HCT116 (cell line): Measurements from ENCODE around the gene KDM2B. TPM values are rescaled to one million over a fixed set of nuclear protein-coding genes. Genes with fewer than 3 reads are reported as not detected.

ENCODE experiments used
- ATAC-seq: fragments of 200-7000 bp; cut with Tn5 transposase; 2 replicates; pipeline ENCODE4 v1.9.1; 2020; ENCODE audit warnings: mild to moderate bottlenecking, moderate library complexity
- BruUV-seq: library from RNA; stranded (reverse); fragments of 400-500 nt; replicated peaks from 2 replicates; lab custom pipeline; 2021; lab: Mats Ljungman, UMichigan
- CTCF ChIA-PET: fragments of 300-600 bp; sonication (Branson Sonifier 250); formaldehyde crosslinking; loops from one replicate; lab custom pipeline; 2021; ENCODE audit warnings: antibody characterized with exemption; lab: Charles Lee
- POLR2A ChIA-PET: fragments of 300-600, 350-600 bp; sonication (Branson Sonifier 250); formaldehyde crosslinking; loops from one replicate; lab custom pipeline; 2021; ENCODE audit warnings: antibody characterized with exemption; lab: Charles Lee
- RAD21 ChIA-PET, 2 experiments: fragments of 300-600 bp; sonication (Branson Sonifier 250); formaldehyde crosslinking; loops; one replicate each; lab custom pipeline; 2023; ENCODE audit warnings: low total read pairs in 2 of 2; ENCODE audit not compliant: uncharacterized antibody in 2 of 2, unreplicated experiment in 2 of 2, low non-redundant PET in 1 of 2; lab: Charles Lee
- DNase-seq: peaks from one replicate; pipeline ENCODE4 v3.0.0-alpha.2; 2010; ENCODE audit warnings: low read depth, low spot score
- H2AFZ ChIP-seq: fragments of 200-600 bp; shearing (Covaris generic), sonication (generic); 2 replicates; pipeline ENCODE4 v1.6.1; 2017; ENCODE audit warnings: low read depth, mixed run types, mixed read lengths, antibody characterized with exemption, low read length; ENCODE audit not compliant: poor library complexity, severe bottlenecking
- H3K27ac ChIP-seq: 2 replicates; pipeline ENCODE4 v1.5.1; 2012; ENCODE audit warnings: low read depth, low read length
- H3K27me3 ChIP-seq: fragments of 200-600 bp; sonication (generic); 2 replicates; pipeline ENCODE4 v1.6.1; 2016; ENCODE audit warnings: mixed run types, low read length, mixed read lengths; ENCODE audit not compliant: insufficient read depth
- H3K36me3 ChIP-seq, 2 experiments: fragments of 200-500 bp in 1 of 2; fragments of 200-600 bp in 1 of 2; sonication (Bioruptor generic) in 1 of 2; sonication (generic) in 1 of 2; 2 replicates each; pipeline versions ENCODE4 v1.5.1 to v1.6.1; 2014 to 2016; ENCODE audit warnings: low read length in 2 of 2, inconsistent platforms in 1 of 2, mixed read lengths in 1 of 2, mixed run types in 1 of 2; ENCODE audit not compliant: insufficient read depth in 2 of 2, control insufficient read depth in 1 of 2
- H3K4me1 ChIP-seq, 2 experiments: fragments of 200-600 bp in 1 of 2; sonication (generic) in 1 of 2; 2 replicates each; pipeline versions ENCODE4 v1.5.1 to v1.6.1; 2012 to 2017; ENCODE audit warnings: low read length in 2 of 2, inconsistent platforms in 1 of 2, mild to moderate bottlenecking in 1 of 2, mixed read lengths in 1 of 2, mixed run types in 1 of 2, moderate library complexity in 1 of 2; ENCODE audit not compliant: insufficient read depth in 2 of 2, control insufficient read depth in 1 of 2
- H3K4me2 ChIP-seq: fragments of 200-600 bp; sonication (generic); 2 replicates; pipeline ENCODE4 v1.6.1; 2017; ENCODE audit warnings: mixed run types, low read length, mixed read lengths
- H3K4me3 ChIP-seq, 2 experiments: fragments of 200-600 bp in 1 of 2; sonication (generic) in 1 of 2; replicated peaks in 1 of 2; 2 replicates each; pipeline ENCODE4 v1.5.1; 2011 to 2016; ENCODE audit warnings: low read length in 2 of 2, control low read depth in 1 of 2, low read depth in 1 of 2, mild to moderate bottlenecking in 1 of 2, mixed read lengths in 1 of 2, mixed run types in 1 of 2
- H3K79me2 ChIP-seq: fragments of 200-600 bp; sonication (generic); 2 replicates; pipeline ENCODE4 v1.6.1; 2017; ENCODE audit warnings: mild to moderate bottlenecking, mixed run types, low read length, moderate library complexity, mixed read lengths; ENCODE audit not compliant: insufficient read depth
- H3K9ac ChIP-seq: fragments of 200-600 bp; sonication (generic); 2 replicates; pipeline ENCODE4 v1.6.1; 2016; ENCODE audit warnings: low read length, mixed read lengths
- H3K9me2 ChIP-seq: fragments of 200-600 bp; sonication (generic), shearing (Covaris generic); 2 replicates; pipeline ENCODE4 v1.6.1; 2017; ENCODE audit warnings: mixed run types, mild to moderate bottlenecking, moderate library complexity; ENCODE audit not compliant: insufficient read depth
- H3K9me3 ChIP-seq, 2 experiments: fragments of 200-500 bp in 1 of 2; fragments of 200-600 bp in 1 of 2; sonication (Bioruptor generic) in 1 of 2; sonication (generic) in 1 of 2; 2 replicates each; pipeline ENCODE4 v1.6.1; 2014 to 2017; ENCODE audit warnings: low read length in 2 of 2, mixed read lengths in 2 of 2, inconsistent platforms in 1 of 2, low read depth in 1 of 2, mild to moderate bottlenecking in 1 of 2, mixed run types in 1 of 2, moderate library complexity in 1 of 2; ENCODE audit not compliant: control insufficient read depth in 1 of 2, insufficient read depth in 1 of 2
- H4K20me1 ChIP-seq: fragments of 200-600 bp; sonication (generic), shearing (Covaris generic); 2 replicates; pipeline ENCODE4 v1.6.1; 2017; ENCODE audit warnings: mixed run types, mild to moderate bottlenecking, moderate library complexity; ENCODE audit not compliant: insufficient read depth
- ATF3 ChIP-seq: IDR thresholded peaks from 2 replicates; pipeline ENCODE4 v1.6.1; 2012
- CBX3 ChIP-seq: IDR thresholded peaks from 2 replicates; pipeline ENCODE4 v1.6.1; 2012; ENCODE audit warnings: low read depth
- CEBPB ChIP-seq: IDR thresholded peaks from 2 replicates; pipeline ENCODE4 v1.6.1; 2012; ENCODE audit warnings: low read depth
- EGR1 ChIP-seq: IDR thresholded peaks from 2 replicates; pipeline ENCODE4 v1.6.1; 2012; ENCODE audit warnings: low read depth
- ELF1 ChIP-seq: IDR thresholded peaks from 2 replicates; pipeline ENCODE4 v1.6.1; 2012; ENCODE audit warnings: low read depth, borderline replicate concordance
- EZH2 ChIP-seq: fragments of 200-600 bp; sonication (generic); IDR thresholded peaks from 2 replicates; pipeline ENCODE4 v1.6.1; 2017; ENCODE audit warnings: antibody characterized with exemption, mixed run types
- EZH2phosphoT487 ChIP-seq: fragments of 200-600 bp; IDR thresholded peaks from 2 replicates; pipeline ENCODE4 v1.6.1; 2018; ENCODE audit warnings: antibody characterized with exemption, borderline replicate concordance
- FOSL1 ChIP-seq: IDR thresholded peaks from 2 replicates; pipeline ENCODE4 v1.6.1; 2012; ENCODE audit warnings: low read depth
- JUND ChIP-seq: IDR thresholded peaks from 2 replicates; pipeline ENCODE4 v1.6.1; 2012
- RAD21 ChIP-seq: IDR thresholded peaks from 2 replicates; pipeline ENCODE4 v1.6.1; 2012; ENCODE audit warnings: low read depth, mild to moderate bottlenecking
- REST ChIP-seq: IDR thresholded peaks from 2 replicates; pipeline ENCODE4 v1.6.1; 2012; ENCODE audit warnings: low read depth
- SIN3A ChIP-seq: IDR thresholded peaks from 2 replicates; pipeline ENCODE4 v1.6.1; 2012; ENCODE audit warnings: low read depth
- YY1 ChIP-seq: IDR thresholded peaks from 2 replicates; pipeline ENCODE4 v1.6.1; 2011; ENCODE audit warnings: low read length, low read depth, moderate library complexity, mild to moderate bottlenecking; ENCODE audit not compliant: insufficient replicate concordance; ENCODE audit errors: extremely low read depth
- ZFX ChIP-seq: fragments of 450-650 bp; IDR thresholded peaks from 2 replicates; pipeline ENCODE4 v1.6.1; 2017
- ZNF274 ChIP-seq: fragments of 200-500 bp; sonication (Bioruptor generic); IDR thresholded peaks from 2 replicates; pipeline ENCODE4 v1.6.1; 2014; ENCODE audit warnings: mild to moderate bottlenecking, low read depth, low read length, inconsistent platforms
- intact Hi-C: fragments of 100-400 bp; cut with micrococcal nuclease; formaldehyde crosslinking; loops from 2 replicates; pipeline ENCODE4 v1.10.0; 2022
- total RNA-seq: library from RNA; stranded (reverse); gene quantifications from one replicate; pipeline ENCODE4 v1.2.1, GENCODE V29; 2021; ENCODE audit not compliant: unreplicated experiment

Gene KDM2B
- total RNA-seq, 1 experiment from 2014 or later = 36.7 TPM

- no peak for TF ChIP-seq REST
- TF ChIP-seq ATF3 = no peak
- no peak for TF ChIP-seq CEBPB
- TF ChIP-seq EGR1 = no peak
Measured at GRCh38 chr12:121383601-121384021, 197.2 kb downstream of the KDM2B start (continued).

- ChIA-PET RAD21 (no interaction called here), POLR2A (no interaction called here), CTCF (no interaction called here)
- Histone ChIP-seq H2AFZ (no peak overlapping the region), H4K20me1 (no peaks in the 10 kb centered on the region), H3K27me3 (no peaks in the 10 kb centered on the region), H3K27ac (no peak overlapping the region), H3K4me3 (no peak overlapping the region), H3K9me2 (no peaks in the 10 kb centered on the region), H3K9ac (no peak overlapping the region), H3K79me2 (no peaks in the 10 kb centered on the region), H3K36me3 (no peaks in the 10 kb centered on the region), H3K9me3 (no peaks in the 10 kb centered on the region), H3K4me1 (0 out of 4 replicates have a peak, but pooled peaks cover 0 to 2% of the 10 kb centered on the region in 2 experiments), H3K4me2 (no peak overlapping the region)
- intact Hi-C loops = no loop called here
- no peak for DNase-seq
- no peak for ATAC-seq
- no peak for TF ChIP-seq ZNF274
- TF ChIP-seq FOSL1 = no peak
- no peak for TF ChIP-seq SIN3A
- no peak for TF ChIP-seq EZH2
- no peak for TF ChIP-seq EZH2phosphoT487
- no peak for TF ChIP-seq RAD21
- no peak for TF ChIP-seq YY1
- no peak for TF ChIP-seq REST
- no peak for TF ChIP-seq ZFX
- no peak for TF ChIP-seq ELF1
- no peak for TF ChIP-seq JUND
- no peak for TF ChIP-seq CEBPB
- no peak for TF ChIP-seq CBX3
- no TSS peak for BruUV-seq
Measured at GRCh38 chr12:121379945-121380344, 200.9 kb downstream of the KDM2B start.
